Anterior cingulate cortex (tissue), 58 donors: ENCODE measurements around the gene ZNF77.
"Not testable (repeated sequence)": the region's sequence is repeated elsewhere in the genome, so short reads cannot be mapped to it uniquely, and the experiment has no call there.

Experiments
- DNase-seq, 58 donors: peaks; one replicate each; lab custom pipeline; 2025; lab: John Stamatoyannopoulos, UW

The ZNF77 gene

GRCh38 chr19:2923510-2923909, 21.3 kb downstream of the ZNF77 start:
- DNase-seq = peak in 6 of 58 donors; percentile 0 to 32 (median 16)

GRCh38 chr19:2922987-2923386, 21.8 kb downstream of the ZNF77 start:
- DNase-seq = no peak

- DNase-seq = no peak
These were observed 27.2 kb downstream of the ZNF77 start for GRCh38 chr19:2917275-2918184.

GRCh38 chr19:2912306-2912705, 32.5 kb downstream of the ZNF77 start:
- DNase-seq = no peak

GRCh38 chr19:2906631-2907195, 38.1 kb downstream of the ZNF77 start:
- DNase-seq = no peak

GRCh38 chr19:2905918-2906519, 38.8 kb downstream of the ZNF77 start:
- DNase-seq = no peak

- not testable (repeated sequence) for DNase-seq
These were observed 41.4 kb downstream of the ZNF77 start for GRCh38 chr19:2903326-2903725.

- DNase-seq = no peak
These were observed 42.1 kb downstream of the ZNF77 start for GRCh38 chr19:2902590-2903218.

GRCh38 chr19:2900296-2901252, 44.2 kb downstream of the ZNF77 start, which contains the start of gene ZNF57:
ZNF57 (plus strand) TSS chr19:2900928; CDS start chr19:2901046, 118 bp downstream.
- peak; percentile 76 to 100 (median 99) for DNase-seq

GRCh38 chr19:2896694-2897093, 48.1 kb downstream of the ZNF77 start:
- DNase-seq = no peak

GRCh38 chr19:2890531-2890930, 54.2 kb downstream of the ZNF77 start:
- DNase-seq = not testable (repeated sequence)

GRCh38 chr19:2888731-2889224, 56.0 kb downstream of the ZNF77 start:
- DNase-seq = peak in 5 of 58 donors; percentile 13 to 47 (median 44)

- peak in 14 of 58 donors; percentile 4 to 62 (median 14) for DNase-seq
These were observed 57.3 kb downstream of the ZNF77 start for GRCh38 chr19:2887391-2887914.

- no peak for DNase-seq
These were observed 59.0 kb downstream of the ZNF77 start for GRCh38 chr19:2885736-2886135.

GRCh38 chr19:2883686-2884439, 60.9 kb downstream of the ZNF77 start:
- DNase-seq = no peak
